ENCODE measurements around the gene TGFB1.
A peak's percentile ranks its signal among the peaks of the same experiment; 100 is the strongest.

TGFB1 gene

DNA sequence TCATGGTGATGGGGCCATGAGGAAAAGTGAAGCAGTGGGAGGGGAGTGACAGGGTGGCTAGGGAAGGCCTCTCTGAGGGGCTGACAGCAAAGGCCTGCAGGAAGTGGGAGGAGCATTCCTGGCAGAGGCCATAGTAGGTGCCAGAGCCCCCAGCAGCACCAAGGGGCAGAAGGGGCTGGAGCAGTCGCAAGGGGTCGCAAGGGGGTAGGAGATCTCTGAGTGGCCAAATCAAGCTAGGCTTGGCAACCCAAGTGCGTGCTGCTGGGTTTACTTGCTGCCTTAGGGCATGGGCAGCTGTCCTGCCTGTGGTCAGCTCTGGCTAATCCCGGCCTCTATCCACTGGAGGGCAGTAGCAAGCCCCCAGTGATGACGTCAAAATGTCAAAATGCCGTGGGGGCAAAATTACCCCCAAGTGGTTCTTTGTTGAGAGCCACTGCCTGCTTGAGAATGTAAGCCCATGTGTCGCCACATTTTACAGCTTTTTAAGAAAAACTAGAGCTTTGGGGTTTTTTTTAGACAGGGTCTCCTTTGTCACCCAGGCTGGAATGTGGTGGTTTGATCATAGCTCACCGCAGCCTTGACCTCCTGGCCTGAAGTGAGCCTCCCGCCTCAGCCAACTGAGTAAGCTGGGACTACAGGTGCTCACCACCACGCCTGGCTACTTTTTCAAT lies 32.0 kb downstream of the TGFB1 start:
- Histone ChIP-seq H3K27ac (peak overlapping the region in 9 of 11 experiments; percentile 2 to 93 (median 86); a peak in 16 of 22 replicates), H3K36me3 (peaks cover 57 to 68% (median 62%) of the 10 kb centered on the region in 11 experiments)

DNA sequence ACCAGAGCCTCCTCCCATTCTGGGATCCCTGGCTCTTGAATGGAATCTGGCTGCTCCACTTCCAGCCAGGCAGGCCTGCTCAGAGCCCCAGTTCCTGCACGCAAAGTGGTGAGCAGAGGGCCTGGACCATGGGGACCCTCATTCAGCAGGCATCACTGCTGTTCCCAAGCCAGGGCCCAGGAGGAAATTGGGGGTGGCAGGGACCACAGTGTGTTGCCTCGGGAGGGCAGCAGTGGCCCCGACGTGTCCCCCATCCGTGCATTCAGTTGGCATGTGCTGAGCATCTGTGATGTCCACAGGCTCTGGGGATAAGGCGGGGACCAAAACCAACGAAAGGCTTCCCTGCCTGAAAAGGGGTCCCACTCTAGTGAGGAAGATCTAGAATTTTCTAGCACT lies 32.5 kb downstream of the TGFB1 start:
- TF ChIP-seq Cebpa-rat (IDR thresholded peaks at IDR 0.05), result no peak
- no peaks in the 10 kb centered on the region for H3K9me3 ChIP-seq (replicated peaks in 1 of 11)
- peaks cover 53 to 65% (median 56%) of the 10 kb centered on the region in 10 experiments for H3K4me1 ChIP-seq
- H3K27me3 ChIP-seq, result no peaks in the 10 kb centered on the region
- H3K9ac ChIP-seq, result peak overlapping the region in 5 of 11 experiments; percentile 4 to 84 (median 78); a peak in 3 of 22 replicates
- H3K4me2 ChIP-seq, result peak overlapping the region; percentile 87 to 99 (median 92); a peak in 20 of 22 replicates
- peaks cover 63 to 73% (median 68%) of the 10 kb centered on the region in 11 experiments for H3K36me3 ChIP-seq
- H3K4me3 ChIP-seq, result no peak overlapping the region
- H3K27ac ChIP-seq, result peak overlapping the region in 7 of 11 experiments; percentile 81 to 93 (median 89); a peak in 8 of 22 replicates
- H4K20me1 ChIP-seq, result peaks cover 5 to 96% (median 66%) of the 10 kb centered on the region in 11 experiments; a peak in 21 of 22 replicates

More for the DNA sequence above, 32.0 kb downstream of the TGFB1 start:
- Histone ChIP-seq H3K4me2 (peak overlapping the region; percentile 87 to 99 (median 92)), H3K4me3 (peak overlapping the region in 1 of 10 experiments; percentile 45; a peak in 2 of 20 replicates), H3K9ac (peak overlapping the region in 10 of 11 experiments; percentile 26 to 84 (median 78); a peak in 15 of 22 replicates), H4K20me1 (peaks cover 5 to 97% (median 68%) of the 10 kb centered on the region in 11 experiments; a peak in 21 of 22 replicates), H3K9me3 (replicated peaks in 1 of 11) (no peaks in the 10 kb centered on the region), H3K4me1 (peaks cover 59 to 71% (median 62%) of the 10 kb centered on the region in 10 experiments), H3K27me3 (no peaks in the 10 kb centered on the region)
- TF ChIP-seq Cebpa-rat (IDR thresholded peaks at IDR 0.05), result no peak

DNA sequence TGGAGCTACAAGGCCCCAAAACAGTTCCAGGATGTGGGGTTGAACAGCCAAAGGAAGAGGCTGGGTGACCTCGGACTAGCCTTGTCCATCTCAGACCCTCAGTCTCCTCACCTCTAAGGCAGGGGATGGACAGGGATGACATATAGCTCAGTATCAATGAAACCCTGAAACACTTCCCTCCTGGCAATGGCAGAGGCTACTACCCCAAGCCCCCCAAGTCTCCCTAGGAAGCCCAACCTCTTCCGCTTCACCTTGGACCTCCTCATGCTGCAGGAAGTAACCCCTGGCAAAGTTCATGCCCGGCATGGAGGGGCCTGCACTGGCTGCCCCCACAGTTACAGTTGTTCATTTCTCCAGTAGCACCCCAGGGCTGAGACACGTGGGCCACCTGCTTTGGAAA lies 33.2 kb downstream of the TGFB1 start:
- peaks cover 5 to 96% (median 66%) of the 10 kb centered on the region in 11 experiments; a peak in 21 of 22 replicates for H4K20me1 ChIP-seq

DNA sequence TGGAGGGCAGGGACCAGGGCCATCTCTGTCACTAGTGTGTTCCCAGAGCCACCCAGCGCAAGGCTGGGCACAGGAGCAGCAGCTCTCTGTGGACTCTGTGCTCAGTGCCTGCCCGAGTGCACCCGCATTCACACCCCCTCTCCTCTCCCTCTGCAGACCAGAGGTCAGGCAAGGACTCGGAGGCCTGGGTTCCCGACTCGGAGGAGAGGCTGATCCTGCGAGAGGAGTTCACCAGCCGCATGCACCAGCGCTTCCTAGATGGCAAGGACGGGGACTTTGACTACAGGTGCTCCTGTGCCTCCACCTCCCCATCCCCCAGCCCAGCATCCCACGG lies 33.6 kb downstream of the TGFB1 start:
- TF ChIP-seq Cebpa-rat (IDR thresholded peaks at IDR 0.05), result no peak
- no peak overlapping the region for H3K9ac ChIP-seq
- no peaks in the 10 kb centered on the region for H3K27me3 ChIP-seq
- H3K4me1 ChIP-seq, result peaks cover 44 to 55% (median 46%) of the 10 kb centered on the region in 10 experiments
- no peak overlapping the region; a peak in 1 of 22 replicates for H3K27ac ChIP-seq
- peaks cover 5 to 98% (median 70%) of the 10 kb centered on the region in 11 experiments; a peak in 21 of 22 replicates for H4K20me1 ChIP-seq
- H3K9me3 ChIP-seq (replicated peaks in 1 of 11), result no peaks in the 10 kb centered on the region
- H3K4me2 ChIP-seq, result no peak overlapping the region
- H3K4me3 ChIP-seq, result no peak overlapping the region
- H3K36me3 ChIP-seq, result peaks cover 73 to 84% (median 78%) of the 10 kb centered on the region in 11 experiments

More for the DNA sequence above, 33.2 kb downstream of the TGFB1 start:
- H3K9me3 ChIP-seq (replicated peaks in 1 of 11), result no peaks in the 10 kb centered on the region
- H3K36me3 ChIP-seq, result peaks cover 69 to 80% (median 74%) of the 10 kb centered on the region in 11 experiments
- H3K4me2 ChIP-seq, result peak overlapping the region in 2 of 11 experiments; percentile 87 to 97; a peak in 1 of 22 replicates
- H3K27ac ChIP-seq, result peak overlapping the region in 3 of 11 experiments; percentile 81 to 92 (median 91); a peak in 3 of 22 replicates
- no peak overlapping the region for H3K4me3 ChIP-seq
- H3K27me3 ChIP-seq, result no peaks in the 10 kb centered on the region
- no peak for TF ChIP-seq Cebpa-rat (IDR thresholded peaks at IDR 0.05)
- 0 out of 22 replicates have a peak overlapping the region, but pooled peaks of 1 of the 11 experiments have one; percentile 4 for H3K9ac ChIP-seq
- peaks cover 47 to 59% (median 50%) of the 10 kb centered on the region in 10 experiments for H3K4me1 ChIP-seq

DNA sequence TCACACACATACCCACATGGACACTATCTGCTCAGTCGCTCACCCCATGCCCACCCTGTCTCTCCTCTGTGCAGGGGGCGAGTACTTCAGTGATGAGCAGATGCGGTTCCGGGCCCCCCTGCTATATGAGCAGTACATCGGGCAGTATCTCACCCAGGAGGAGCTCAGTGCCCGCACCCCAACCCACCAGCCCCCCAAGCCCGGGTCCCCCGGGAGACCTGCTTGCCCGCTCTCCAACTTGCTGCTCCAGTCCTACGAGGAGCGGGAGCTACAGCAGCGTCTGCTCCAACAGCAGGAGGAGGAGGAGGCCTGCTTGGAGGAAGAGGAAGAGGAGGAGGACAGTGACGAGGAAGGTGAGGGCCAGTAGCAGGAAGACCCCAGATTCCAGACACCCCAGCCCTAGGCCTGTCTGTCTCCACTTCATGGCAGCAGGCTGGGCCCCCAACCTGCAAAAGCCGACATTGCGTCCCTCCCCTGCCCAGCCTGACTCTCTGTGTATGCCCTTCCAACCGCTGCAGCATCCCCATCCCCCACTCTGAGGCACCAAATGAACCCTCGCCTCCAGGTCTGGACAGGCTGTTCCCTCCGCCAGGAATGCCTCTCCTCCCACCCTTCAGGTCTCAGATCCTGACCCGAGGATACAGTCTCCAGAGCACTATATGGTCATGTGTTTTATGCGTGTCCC lies 34.1 kb downstream of the TGFB1 start:
- Histone ChIP-seq H3K9me3 (replicated peaks in 1 of 11) (no peaks in the 10 kb centered on the region), H3K4me3 (no peak overlapping the region), H3K27me3 (no peaks in the 10 kb centered on the region), H3K4me1 (peaks cover 38 to 50% (median 41%) of the 10 kb centered on the region in 10 experiments), H3K27ac (no peak overlapping the region), H4K20me1 (peaks cover 7 to 98% (median 70%) of the 10 kb centered on the region in 11 experiments; a peak in 21 of 22 replicates), H3K36me3 (peaks cover 78 to 89% (median 83%) of the 10 kb centered on the region in 11 experiments), H3K9ac (no peak overlapping the region), H3K4me2 (no peak overlapping the region)
- no peak for TF ChIP-seq Cebpa-rat (IDR thresholded peaks at IDR 0.05)

DNA sequence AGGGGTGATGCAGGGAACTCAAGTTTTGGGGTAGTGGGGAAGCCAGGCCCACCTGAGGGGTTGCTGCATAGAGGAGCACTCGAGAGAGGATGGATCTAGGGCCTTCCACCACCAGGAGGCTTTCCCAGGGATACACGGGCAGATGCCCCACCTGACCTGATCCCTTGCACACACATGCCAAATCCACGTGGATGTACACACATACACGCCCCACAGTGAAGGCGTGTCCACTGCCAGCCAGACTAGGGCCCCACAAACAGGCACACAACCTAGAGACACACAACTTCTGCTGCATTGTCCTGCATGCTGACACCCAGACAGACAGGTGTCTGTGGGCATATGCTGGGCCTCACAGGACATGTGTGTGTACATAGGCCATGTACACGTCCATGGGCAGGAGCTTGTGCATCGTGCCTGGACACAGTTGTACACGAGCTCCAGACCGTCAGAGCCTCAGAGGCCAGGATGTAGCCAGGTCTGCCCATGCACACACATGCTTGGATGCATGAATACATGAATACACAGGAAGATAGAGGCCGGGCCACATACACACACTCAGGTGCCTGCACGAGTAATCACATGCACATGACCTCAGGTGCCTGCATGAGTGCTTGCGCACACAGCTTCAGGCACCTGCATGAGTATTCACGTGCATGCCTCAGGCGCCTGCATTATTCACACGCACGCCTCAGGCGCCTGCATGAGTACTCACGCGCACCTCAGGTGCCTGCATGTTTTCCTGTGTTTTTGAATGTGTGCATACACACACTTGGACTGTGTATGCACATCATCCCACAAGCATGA lies 34.8 kb downstream of the TGFB1 start:
- Histone ChIP-seq H3K36me3 (peaks cover 84 to 92% (median 91%) of the 10 kb centered on the region in 11 experiments), H3K4me1 (peaks cover 31 to 46% (median 34%) of the 10 kb centered on the region in 10 experiments), H3K9me3 (replicated peaks in 1 of 11) (no peaks in the 10 kb centered on the region), H3K27me3 (no peaks in the 10 kb centered on the region), H3K27ac (no peak overlapping the region), H3K4me3 (no peak overlapping the region), H3K4me2 (no peak overlapping the region), H3K9ac (no peak overlapping the region), H4K20me1 (peaks cover 12 to 98% (median 70%) of the 10 kb centered on the region in 11 experiments; a peak in 21 of 22 replicates)
- TF ChIP-seq Cebpa-rat (IDR thresholded peaks at IDR 0.05), result no peak

DNA sequence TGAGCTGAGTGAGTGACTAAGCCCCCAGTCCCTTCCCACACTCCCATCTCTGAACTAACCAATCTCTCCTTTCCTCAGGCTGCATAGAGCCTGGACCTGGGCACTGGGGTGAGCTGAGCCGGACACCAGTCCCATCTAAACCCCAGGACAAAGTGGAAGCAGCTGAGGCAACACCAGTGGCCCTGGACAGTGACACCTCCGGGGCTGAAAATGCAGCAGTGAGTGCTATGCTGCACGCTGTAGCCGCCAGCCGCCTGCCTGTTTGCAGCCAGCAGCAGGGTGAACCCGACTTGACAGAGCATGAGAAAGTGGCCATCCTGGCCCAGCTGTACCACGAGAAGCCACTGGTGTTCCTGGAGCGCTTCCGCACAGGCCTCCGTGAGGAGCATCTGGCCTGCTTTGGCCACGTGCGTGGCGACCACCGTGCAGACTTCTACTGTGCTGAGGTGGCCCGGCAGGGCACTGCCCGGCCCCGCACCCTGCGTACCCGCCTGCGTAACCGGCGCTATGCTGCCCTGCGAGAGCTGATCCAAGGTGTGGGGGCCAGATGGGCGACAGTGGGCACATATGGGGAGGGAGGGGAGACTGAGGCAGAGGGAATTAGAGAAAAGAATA lies 37.3 kb downstream of the TGFB1 start:
- H3K27me3 ChIP-seq, result no peaks in the 10 kb centered on the region
- no peak for TF ChIP-seq Cebpa-rat (IDR thresholded peaks at IDR 0.05)
- H3K9ac ChIP-seq, result no peak overlapping the region
- H3K36me3 ChIP-seq, result peaks cover 84 to 97% (median 93%) of the 10 kb centered on the region in 11 experiments
- H3K4me2 ChIP-seq, result no peak overlapping the region
- peaks cover 27 to 46% (median 33%) of the 10 kb centered on the region in 10 experiments for H3K4me1 ChIP-seq
- H3K4me3 ChIP-seq, result no peak overlapping the region
- H4K20me1 ChIP-seq, result peaks cover 18 to 98% (median 86%) of the 10 kb centered on the region in 11 experiments; a peak in 21 of 22 replicates
- H3K27ac ChIP-seq, result no peak overlapping the region
- no peaks in the 10 kb centered on the region for H3K9me3 ChIP-seq (replicated peaks in 1 of 11)

DNA sequence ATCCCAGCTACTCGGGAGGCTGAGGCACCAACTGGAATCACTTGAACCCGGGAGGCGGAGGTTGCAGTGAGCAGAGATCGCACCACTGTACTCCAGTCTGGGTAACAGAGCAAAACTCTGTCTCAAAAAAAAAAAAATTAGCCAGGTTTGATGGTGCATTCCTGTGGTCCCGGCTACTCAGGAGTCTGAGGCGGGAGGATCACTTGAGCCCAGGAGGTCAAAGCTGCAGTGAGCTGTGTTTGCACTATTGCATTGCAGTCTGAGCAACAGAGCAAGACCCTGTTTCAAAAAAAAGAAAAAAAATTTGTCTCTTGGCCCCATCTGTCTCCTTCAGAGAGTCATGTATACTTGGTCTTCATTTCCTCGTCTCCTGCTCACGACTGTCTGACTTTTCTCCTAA lies 42.1 kb downstream of the TGFB1 start:
- peak overlapping the region in 10 of 11 experiments; percentile 87 to 97 (median 94); a peak in 11 of 22 replicates for H3K9ac ChIP-seq

More for the DNA sequence above, 42.1 kb downstream of the TGFB1 start:
- Histone ChIP-seq H3K4me3 (peak overlapping the region in 8 of 10 experiments; percentile 68 to 83 (median 72); a peak in 15 of 20 replicates), H4K20me1 (peaks cover 13 to 83% (median 61%) of the 10 kb centered on the region in 11 experiments; a peak in 21 of 22 replicates), H3K9me3 (replicated peaks in 1 of 11) (no peaks in the 10 kb centered on the region), H3K4me2 (peak overlapping the region; percentile 87 to 98 (median 94)), H3K36me3 (peaks cover 44 to 73% (median 56%) of the 10 kb centered on the region in 11 experiments), H3K27me3 (no peaks in the 10 kb centered on the region), H3K4me1 (peaks cover 60 to 68% (median 63%) of the 10 kb centered on the region in 10 experiments), H3K27ac (peak overlapping the region in 1 of 11 experiments; percentile 93; a peak in 1 of 22 replicates)
- TF ChIP-seq Cebpa-rat (IDR thresholded peaks at IDR 0.05), result no peak
